Cortex of kidney (tissue), 1 donor: ENCODE data around the gene TPCN1.
"Not testable (repeated sequence)": the region's sequence is repeated elsewhere in the genome, so short reads cannot be mapped to it uniquely, and the experiment has no call there.

Experiments used
- DNase-seq: peaks from one replicate; lab custom pipeline; 2025; lab: John Stamatoyannopoulos, UW

The TPCN1 gene

DNA sequence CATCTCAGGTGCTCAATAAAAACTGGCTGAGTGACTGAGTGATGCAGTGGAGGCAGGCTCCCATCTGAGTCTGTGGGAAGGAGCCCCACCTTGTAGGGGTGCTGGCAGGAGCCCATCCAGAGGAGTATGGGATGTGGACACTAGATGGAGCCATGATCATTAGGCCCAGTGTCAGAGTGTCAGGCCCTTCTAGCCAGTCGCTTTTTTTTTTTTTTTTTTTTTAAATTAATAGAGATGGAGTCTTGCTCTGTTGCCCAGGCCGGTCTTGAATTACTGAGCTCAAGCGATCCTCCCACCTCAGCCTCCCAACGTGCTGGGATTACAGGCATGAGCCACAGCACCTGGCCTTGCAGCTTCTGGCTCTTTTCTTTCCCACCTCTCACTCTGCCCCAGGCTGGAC lies 24.3 kb upstream of the TPCN1 start:
- DNase-seq: no peak

DNA sequence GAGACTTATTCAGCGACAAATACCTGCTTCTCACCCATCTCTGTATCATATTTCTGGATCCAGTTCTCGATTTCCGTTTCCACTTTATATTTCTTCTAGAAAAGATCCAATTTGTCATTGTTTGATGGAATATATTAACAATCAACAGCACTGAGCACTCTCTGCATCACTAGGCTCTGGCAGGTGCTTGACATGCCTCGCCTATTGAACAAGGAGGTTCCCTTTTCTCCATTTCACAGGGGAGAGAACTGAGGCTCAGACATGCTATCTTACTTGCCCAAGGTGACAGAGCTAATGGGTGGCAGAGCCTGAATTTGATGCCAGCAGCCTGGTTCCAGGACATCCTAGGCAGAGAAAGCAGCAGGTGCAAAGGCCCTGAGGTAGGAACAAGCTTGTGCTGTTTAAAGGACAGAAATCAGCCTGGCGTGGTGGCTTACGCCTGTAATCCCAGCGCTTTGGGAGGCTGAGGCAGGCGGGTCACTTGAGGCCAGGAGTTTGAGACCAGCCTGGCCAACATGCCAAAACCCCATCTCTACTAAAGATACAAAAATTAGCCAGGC lies 23.7 kb upstream of the TPCN1 start:
- DNase-seq: no peak

DNA sequence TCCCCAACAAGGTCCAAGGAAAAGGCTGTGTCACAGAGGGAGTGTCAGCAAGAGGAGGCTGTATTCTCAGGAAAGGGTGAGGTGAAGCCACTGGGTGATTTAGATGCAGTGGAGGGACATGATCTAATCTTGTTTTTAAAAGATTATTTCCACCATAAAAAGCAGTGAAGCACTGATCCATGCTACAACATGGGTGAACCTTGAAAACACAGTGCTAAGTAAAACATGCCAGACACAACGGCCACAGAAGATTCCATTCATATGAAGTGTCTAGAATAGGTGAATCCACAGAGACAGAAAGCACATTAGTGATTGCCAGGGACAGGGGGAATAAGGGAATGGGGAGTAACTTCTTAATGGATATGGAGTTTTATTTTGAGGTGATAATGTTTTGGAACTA lies 23.0 kb upstream of the TPCN1 start:
- DNase-seq: no peak

DNA sequence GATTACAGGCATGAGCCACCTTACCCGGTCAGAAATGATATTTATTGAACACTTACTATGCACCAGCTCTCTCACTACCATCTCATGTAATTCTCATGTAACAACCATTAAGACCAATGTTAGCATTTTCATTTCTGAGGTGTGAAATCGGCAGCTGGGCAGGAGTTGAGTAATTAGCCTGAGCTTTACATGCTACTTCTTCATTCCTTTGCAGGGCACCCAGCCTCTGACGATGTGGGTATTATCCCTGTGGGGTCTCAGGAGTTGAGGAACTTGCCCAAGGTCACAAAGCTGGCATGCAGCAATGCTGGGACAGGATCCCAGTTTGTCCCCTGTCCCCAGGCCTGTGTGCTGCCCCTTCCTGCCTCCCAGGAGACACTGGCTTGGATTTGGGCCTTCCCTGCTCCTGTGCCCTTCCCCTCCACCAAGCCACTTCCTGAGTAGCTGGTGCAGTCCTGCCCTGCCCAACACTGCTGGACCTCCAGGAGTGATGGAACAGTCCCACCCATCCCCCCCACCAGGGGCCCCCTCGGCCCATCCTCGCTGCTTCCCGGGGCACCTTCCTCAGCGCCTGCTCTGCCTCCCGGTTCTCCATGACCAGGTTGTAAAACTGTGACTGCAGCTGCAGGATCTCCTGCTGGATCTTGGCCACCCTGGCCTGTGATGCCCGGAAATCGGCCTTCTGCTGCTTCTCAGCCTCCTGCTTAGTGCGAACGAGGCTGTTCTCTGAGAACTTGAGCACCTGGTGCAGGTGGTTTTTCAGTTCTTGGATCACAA lies 21.1 kb upstream of the TPCN1 start:
- DNase-seq: no peak

DNA sequence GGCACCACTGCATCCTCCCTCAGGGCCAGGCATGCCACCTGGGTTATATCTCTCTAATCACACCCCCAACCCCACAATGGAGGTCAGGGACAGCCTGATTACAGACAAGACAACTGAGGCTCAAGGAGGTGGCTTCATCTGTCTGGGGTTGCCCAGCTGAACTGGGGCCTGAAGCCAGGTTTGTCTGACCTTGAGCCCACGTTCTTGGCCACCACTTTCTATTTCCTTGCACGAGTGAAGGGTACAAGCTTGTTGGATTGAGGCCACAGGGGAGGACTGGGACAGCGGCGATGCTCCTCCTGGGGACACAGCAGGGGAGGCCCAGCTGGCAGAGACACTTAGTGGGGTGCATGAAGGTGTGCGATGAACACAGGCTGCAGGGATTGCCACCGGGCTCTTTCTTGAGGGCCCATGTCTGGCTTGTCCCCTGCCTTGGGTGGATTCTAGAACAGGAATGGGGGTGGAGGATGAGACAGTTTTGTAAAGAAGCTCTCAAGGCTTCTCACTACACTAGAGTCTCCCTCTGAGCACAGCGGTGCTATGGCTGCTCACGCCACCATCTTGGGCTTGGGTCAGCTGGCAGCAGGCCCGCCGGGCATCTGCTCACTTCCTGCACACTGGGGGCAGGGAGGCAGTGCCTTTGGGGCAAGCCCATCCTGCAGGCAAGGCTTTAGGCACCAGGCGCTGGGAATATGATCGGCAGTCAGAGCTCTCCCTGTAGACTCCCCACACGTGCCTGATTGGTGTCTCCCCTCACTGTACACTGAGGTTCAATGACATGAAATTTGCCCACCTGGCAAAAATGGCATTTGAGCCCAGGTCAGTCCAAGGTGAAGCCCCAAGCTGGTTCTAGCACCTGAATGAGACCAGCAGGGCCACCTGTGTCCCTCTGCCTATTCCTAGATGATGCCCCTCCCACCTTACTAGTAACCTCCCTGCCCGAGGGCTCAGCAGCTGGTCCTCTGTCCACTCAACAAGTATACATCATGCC lies 19.8 kb upstream of the TPCN1 start:
- DNase-seq: no peak

DNA sequence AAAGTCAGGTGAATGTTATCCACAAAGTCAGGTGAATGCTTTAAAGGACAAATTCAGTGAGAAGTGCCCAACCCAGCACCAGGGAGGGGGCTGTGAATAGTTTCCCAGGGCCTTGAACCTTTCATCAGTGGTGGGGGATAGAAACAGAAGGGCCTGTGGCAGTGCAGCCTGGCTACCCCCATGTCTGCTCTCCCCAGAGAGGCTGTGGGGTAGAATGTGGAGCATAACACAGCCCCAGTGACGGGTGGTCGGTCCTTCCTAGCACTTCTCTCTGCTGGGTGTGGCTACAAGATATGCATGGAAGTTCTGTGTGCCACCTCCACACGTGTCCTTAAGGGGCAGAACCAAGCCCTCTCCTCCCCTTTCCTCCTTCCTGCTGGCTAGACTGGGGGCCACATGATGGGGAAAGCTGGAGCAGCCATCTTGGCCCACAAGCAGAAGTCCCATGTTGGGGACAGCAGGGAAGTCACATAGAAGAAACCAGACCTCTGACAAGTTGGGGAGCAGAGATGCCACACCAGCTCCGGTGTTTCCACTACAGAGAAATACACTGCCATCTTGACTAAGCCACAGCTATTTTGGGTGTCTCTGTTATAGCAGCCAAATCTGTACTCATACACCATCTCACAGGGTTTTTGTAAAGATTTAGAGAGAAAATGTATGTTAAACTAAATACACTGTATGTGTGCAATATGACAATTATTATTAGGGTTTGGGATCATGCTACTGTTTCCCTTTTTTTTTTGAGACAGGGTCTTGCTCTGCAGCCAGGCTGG lies 18.8 kb upstream of the TPCN1 start:
- DNase-seq: no peak

DNA sequence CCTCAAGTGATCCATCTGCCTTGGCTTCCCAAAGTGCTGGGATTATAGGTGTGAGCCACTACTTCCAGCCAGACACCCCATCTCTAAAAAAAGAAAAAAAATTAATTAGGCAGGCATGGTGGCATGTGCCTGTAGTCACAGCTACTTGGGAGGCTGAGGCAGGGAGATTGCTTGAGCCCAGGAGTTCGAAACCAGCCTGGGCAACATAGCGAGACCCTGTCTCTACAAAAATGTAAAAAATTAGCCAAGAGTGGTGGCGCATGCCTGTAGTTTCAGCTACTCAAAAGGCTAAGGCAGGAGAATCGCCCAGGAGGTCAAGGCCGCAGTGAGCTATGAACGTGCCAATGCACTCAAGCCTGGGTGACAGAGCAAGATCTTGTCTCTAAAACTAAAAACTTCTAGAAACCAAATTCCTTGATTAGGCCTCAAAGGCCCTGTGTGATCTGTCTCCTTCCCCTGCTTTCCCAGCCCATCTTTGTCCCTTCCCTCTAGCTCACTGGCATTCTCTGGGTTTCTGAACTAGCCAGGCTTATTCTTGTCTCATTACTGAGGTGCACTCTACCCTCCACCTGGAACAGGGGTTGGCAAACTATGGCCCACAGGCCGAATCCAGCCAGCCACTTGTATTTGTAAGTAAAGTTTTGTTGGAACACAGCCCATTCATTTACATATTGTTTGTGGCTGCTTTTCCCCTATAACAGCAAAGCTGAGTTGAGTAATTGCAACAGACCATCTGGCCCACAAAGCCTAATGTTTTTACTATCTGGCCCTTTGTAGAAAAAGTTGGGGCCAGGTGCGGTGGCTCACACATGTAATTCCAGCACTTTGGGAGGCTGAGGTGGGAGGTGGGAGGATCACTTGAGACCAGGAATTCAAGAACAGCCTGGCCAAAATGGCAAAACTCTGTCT lies 17.2 kb upstream of the TPCN1 start:
- DNase-seq: no peak

DNA sequence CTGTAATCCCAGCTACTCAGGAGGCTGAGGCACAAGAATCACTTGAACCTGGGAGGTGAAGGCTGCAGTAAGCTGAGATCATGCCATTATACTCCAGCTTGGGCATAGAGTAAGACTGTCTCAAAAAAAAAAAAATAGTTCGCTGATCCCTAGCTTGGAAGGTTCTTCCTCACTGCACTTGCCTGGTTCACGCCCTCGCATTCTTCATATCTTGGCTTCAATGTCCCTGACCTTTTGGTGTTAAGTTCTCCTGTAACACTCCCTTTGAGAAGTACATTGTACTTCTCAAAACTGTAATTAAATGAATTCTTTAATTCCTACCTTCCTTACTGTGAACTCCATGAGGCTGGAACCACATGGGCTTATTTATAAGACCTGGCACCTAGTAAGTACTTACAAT lies 16.5 kb upstream of the TPCN1 start:
- no peak for DNase-seq

DNA sequence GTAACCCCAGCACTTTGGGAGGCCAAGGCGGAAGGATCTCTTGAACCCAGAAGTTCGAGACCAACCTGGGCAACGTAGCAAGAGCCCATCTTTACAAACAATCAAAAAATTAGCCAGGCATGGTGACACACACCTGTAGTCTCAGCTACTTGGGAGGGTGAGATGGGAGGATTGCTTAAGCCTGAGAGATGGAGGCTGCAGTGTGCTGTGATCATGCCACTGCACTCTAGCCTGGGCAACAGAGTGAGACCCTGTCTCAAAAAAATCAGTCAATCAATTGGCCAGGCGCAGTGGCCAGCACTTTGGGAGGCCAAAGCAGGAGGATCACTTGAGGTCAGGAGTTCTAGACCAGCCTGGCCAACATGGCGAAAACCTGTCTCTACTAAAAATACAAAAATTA lies 14.5 kb upstream of the TPCN1 start:
- not testable (repeated sequence) for DNase-seq

DNA sequence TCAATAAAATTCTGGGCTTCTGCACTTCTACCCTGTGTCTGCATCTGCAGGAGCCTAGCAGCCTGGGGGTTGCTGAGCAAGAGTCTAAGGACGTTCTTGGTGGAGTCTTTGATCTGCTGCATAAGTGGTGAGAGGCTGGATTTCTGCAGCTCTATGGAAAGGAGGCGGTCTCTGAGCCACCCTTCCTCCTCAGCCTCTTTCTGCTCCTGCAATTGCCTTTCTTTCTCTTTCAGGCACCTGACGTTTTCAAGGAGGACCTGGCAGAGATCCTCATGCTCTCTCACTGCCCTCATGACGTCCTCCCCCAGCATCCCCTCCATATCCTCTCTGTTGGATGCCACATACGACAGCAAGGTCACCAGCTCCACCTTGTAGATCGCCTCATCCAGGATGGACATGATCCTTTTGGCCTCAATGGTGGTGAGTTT lies 13.6 kb upstream of the TPCN1 start:
- no peak for DNase-seq

DNA sequence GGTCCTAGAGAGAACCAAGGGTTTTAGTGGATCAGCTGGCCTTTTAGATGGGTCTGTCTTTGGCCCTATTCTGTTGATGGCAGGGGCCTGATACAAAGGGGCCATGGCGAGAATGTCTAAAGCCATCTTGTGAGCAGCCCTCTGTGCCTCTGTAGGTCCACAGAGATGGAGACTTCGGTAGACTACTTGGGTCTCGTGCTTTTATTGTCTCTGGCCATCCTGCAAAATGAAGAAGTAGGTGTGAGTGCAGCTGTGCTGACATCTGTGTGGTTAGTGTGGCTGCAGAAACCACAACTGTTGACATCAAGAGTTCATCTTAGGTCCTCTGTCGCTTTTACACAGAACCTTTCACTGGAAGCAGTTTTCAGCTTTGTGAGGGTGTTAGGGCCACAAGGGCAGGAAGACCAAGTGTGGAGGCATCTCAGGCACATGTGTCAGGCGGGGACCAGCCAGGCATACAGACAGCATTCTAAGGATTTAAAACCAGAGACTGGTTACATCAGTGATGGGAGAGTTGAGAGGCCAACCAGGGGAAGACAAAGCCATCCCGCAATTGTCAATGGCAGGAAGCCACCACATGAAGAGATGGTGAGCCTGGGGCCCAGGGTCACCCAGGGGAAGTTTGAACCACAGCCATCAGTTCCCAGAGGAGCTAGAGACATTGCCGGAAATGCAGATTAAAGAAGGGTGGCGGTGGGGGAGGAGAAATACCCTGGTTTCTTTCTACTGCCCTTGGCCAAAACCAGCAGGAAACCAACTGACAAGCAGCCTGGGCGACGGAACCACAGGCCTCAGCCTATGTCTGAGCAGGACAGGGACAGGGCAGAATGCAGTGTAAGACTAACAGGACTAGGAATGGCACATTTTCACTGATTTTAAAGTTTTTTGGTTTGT lies 13.0 kb upstream of the TPCN1 start:
- no peak for DNase-seq

DNA sequence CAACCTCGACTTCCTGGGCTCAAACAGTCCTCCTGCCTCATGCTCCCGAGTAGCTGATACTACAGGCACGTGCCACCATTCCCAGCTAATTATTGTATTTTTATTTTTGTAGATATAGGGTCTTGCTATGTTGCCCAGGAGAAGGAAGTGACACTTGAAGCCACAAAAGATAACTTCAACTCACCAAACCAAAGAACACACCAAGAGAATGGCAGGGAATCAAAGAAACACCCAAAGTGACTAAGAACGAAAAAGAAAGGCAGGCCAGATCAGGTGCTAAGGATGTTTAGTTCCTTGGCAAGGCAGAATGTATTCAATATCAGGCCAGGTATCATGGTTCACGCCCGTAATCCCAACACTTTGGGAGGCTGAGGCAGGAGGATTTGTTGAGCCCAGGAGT lies 10.1 kb upstream of the TPCN1 start:
- DNase-seq: no peak

DNA sequence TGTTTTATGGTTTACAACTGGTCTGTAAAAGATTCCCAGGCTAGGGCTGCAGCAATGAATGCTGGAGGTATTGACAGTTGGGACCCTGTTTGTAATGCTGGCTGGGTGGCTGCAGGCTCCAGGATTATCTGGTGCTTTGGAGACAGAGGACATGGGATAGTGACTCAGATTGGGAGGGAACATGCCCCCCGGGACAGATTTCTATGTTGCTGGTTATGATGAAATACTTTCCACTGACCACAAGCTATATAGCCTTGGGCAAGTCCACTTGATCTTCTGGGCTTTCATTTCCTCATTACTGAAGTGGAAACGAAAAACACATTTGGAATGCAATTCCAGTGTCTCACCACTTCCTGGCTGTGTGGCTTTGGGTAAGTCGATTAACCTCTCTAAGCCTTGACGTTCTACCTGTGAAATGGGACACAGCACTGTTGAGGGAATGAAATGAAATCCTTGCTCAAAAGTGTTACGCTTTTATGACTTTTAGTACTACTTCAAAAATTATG lies 6.3 kb upstream of the TPCN1 start:
- no peak for DNase-seq

DNA sequence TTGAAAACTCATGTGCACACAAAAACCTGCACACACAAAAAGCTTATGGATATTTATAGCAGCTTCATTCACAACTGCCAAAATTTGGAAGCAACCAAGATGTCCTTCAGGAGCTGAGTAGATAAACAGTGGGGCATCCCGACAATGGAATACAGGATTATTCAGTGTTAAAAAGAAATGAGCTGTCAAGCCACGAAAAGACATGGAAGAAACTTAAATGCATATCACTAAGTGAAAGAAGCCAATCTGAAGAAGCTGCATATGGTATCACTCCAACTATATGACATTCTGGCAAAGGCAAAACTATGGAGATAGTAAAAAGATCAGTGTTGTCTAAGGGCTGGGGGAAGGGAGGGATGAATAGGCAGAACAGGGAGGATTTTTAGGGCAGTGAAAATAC lies 5.2 kb upstream of the TPCN1 start:
- no peak for DNase-seq

DNA sequence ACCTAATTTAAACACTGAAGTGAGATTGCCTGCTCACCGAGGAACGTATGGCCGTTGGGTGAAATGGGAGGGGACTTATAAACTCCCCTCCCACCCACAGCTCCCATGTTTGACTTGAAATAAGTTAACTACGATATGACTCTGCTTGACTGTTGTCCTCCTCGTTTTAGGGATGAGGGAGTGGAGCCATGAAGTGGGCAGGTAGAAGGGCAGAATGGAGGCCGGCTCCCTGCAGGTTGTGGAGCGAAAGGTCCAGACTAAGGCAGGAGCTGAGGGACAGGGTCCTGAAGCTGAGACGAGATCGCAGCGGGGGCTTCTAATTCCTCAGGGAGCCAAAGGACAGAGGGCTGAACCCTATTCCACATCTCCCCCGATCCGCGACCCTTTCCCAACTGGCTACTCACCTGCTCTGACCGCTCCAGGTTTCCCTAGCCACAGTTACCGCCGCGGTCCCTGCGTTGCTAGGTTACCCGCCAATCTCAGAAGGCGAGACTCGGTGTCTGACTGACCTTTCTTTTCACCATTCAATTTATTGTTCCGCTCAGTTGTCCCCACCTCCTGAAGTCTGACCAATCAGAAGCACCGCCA lies 577 bp upstream of the TPCN1 start:
- DNase-seq: no peak

DNA sequence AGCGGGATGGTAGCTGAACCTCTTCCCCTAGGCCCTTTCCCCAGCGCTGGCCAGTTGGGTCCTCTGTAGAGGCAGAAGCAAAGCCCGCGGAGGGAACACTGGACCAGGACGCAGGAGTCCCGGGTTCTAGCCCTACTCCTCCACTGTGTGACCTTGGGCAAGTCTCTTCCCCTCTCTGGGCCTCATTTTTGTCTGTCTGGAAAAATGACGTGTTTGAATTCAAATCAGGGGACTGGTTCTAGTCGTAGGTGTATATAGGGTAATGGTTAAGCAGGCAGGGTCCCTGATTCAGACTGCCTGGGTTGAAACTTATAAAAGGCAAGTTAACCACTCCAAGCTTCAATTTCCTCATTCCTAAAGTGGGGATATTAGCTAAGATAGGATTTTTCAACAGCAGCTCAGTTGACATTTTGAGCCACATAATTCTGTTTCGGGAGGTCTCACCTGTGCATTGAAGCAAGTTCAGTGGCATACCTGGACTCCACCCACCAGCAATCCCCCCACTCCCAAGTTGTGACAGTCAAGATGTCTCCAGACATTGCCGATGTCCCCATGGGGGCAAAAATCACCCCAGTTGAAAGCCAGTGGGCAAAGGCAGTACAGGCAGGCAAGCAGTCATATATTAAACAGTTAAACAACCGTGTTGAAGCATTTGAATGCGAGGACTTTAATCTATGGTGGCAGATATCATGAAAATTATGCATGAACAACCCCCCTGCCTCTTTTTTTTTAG lies 899 bp downstream of the TPCN1 start:
- no peak for DNase-seq

DNA sequence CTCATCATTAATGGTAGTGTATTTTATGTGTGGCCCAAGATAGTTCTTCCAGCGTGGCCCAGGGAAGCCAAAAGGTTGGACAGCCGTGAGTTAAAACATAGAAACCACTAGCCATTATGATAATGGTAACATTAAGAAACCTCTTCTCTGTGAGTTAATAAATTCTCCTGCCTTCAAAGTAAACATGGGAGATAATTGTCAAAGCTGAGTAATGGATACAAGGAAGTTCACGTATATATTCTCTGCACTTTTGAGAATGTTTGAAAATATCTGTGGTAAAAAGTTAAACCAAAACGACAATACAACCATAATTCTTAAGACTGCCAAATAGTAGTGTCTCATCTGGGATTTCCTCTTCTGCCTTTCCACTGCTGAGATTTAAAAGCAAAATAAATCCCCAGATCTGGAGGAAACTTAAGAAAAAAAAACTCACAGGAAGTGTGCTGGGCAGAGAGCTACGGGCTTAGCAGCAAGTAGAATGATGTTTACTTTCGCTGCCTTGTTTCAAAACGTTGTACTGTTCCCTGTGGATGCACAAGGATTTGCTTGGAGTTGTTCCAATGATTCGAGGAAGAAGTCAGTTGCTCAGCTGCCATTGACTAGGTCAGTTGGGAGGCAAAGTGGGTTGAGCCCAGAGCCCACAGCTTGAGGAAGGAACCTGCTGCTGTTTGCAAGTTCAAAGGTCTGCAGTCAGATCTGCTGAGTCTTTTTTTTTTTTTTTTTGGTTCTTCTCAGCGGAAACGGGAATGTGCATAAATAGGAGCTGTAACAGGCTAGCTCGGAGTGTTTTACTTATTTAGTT lies 1.7 kb downstream of the TPCN1 start:
- no peak for DNase-seq

DNA sequence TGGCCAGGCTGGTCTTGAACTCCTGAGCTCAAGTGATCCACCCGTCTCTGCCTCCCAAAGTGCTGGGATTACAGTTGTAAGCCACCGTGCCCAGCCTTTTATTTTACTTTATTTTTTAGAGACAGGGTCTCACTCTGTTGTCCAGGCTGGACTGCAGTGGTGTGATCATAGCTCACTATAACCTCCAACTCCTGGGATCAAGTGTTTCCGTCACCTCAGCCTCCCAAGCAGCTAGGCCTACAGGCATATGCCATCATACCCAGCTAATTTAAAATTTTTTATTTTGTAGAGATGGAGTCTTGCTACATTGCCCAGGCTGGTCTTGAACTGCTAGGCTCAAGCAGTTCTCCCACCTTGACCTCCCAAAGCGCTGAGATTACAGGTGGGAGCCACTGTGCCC lies 3.7 kb downstream of the TPCN1 start:
- DNase-seq: no peak
